SK-N-SH (cell line): ENCODE measurements around the gene EED. TPM values are rescaled to one million over a fixed set of nuclear protein-coding genes. Genes with fewer than 3 reads are reported as not detected.

Experiments used
- CTCF ChIA-PET: fragments of 300-600, 350-600 bp; formaldehyde crosslinking; extraction: SDS; loops from one replicate; lab custom pipeline; 2021; lab: Yijun Ruan, JAX
- POLR2A ChIA-PET: fragments of 350-600 bp; sonication (Branson Sonifier 250); formaldehyde crosslinking; extraction: SDS; loops from one replicate; lab custom pipeline; 2020; ENCODE audit warnings: antibody characterized with exemption, inconsistent platforms; lab: Yijun Ruan, JAX
- DNase-seq: peaks from one replicate; pipeline ENCODE4 v3.0.0; 2012
- H2AFZ ChIP-seq: fragments of 200-600 bp; sonication (generic); 2 replicates; pipeline ENCODE4 v1.8.1; 2016; ENCODE audit warnings: antibody characterized with exemption, mild to moderate bottlenecking, low read depth
- H3F3A ChIP-seq: fragments of 200-600 bp; sonication (generic); replicated peaks from 2 replicates; pipeline ENCODE3; 2016; ENCODE audit warnings: antibody characterized with exemption, mild to moderate bottlenecking; ENCODE audit not compliant: insufficient read depth
- H3K27ac ChIP-seq, 2 experiments: fragments of 200-500 bp in 1 of 2; fragments of 200-600 bp in 1 of 2; sonication (Bioruptor generic) in 1 of 2; sonication (generic), shearing (Covaris generic) in 1 of 2; 2 replicates each; pipeline versions ENCODE4 v1.5.1 to v1.6.1; 2014 to 2016; ENCODE audit warnings: low read depth in 2 of 2, inconsistent platforms in 1 of 2, low read length in 1 of 2, mild to moderate bottlenecking in 1 of 2, mixed read lengths in 1 of 2
- H3K27me3 ChIP-seq: fragments of 200-600 bp; sonication (generic), shearing (Covaris generic); 2 replicates; pipeline ENCODE4 v1.6.1; 2016; ENCODE audit warnings: mixed run types; ENCODE audit not compliant: insufficient read depth
- H3K36me3 ChIP-seq, 2 experiments: fragments of 200-500 bp in 1 of 2; fragments of 200-600 bp in 1 of 2; sonication (Bioruptor generic) in 1 of 2; sonication (generic) in 1 of 2; replicated peaks in 1 of 2; 2 replicates each; pipeline versions ENCODE3 to v1.5.1; 2014 to 2016; ENCODE audit warnings: low read length in 1 of 2, mild to moderate bottlenecking in 1 of 2; ENCODE audit not compliant: insufficient read depth in 2 of 2, control insufficient read depth in 1 of 2
- H3K4me1 ChIP-seq, 2 experiments: fragments of 200-500 bp in 1 of 2; fragments of 200-600 bp in 1 of 2; sonication (Bioruptor generic) in 1 of 2; sonication (generic), shearing (Covaris generic) in 1 of 2; 2 replicates each; pipeline versions ENCODE4 v1.5.1 to v1.6.1; 2014 to 2016; ENCODE audit warnings: low read depth in 1 of 2, low read length in 1 of 2, mixed run types in 1 of 2; ENCODE audit not compliant: insufficient read depth in 2 of 2, control insufficient read depth in 1 of 2
- H3K4me2 ChIP-seq: fragments of 200-600 bp; sonication (generic), shearing (Covaris generic); 2 replicates; pipeline ENCODE4 v1.6.1; 2017; ENCODE audit warnings: mixed run types
- H3K4me3 ChIP-seq, 2 experiments: fragments of 200-500 bp in 1 of 2; fragments of 200-600 bp in 1 of 2; sonication (Bioruptor generic) in 1 of 2; sonication (generic), shearing (Covaris generic) in 1 of 2; 2 replicates each; pipeline versions ENCODE4 v1.5.1 to v1.8.1; 2014 to 2016; ENCODE audit warnings: low read depth in 2 of 2, inconsistent platforms in 1 of 2, low read length in 1 of 2, mild to moderate bottlenecking in 1 of 2, mixed read lengths in 1 of 2, moderate library complexity in 1 of 2
- H3K79me2 ChIP-seq: fragments of 200-600 bp; sonication (generic); 2 replicates; pipeline ENCODE4 v1.8.1; 2017; ENCODE audit warnings: mild to moderate bottlenecking; ENCODE audit not compliant: insufficient read depth
- H3K9ac ChIP-seq: fragments of 200-600 bp; sonication (generic); 2 replicates; pipeline ENCODE4 v1.6.1; 2017; ENCODE audit warnings: mixed run types
- H3K9me2 ChIP-seq: fragments of 200-600 bp; sonication (generic); 2 replicates; pipeline ENCODE4 v1.6.1; 2017; ENCODE audit warnings: mixed run types
- H3K9me3 ChIP-seq: fragments of 200-600 bp; sonication (generic); 2 replicates; pipeline ENCODE4 v1.6.1; 2017; ENCODE audit warnings: mixed run types, mild to moderate bottlenecking, moderate library complexity
- H4K20me1 ChIP-seq: fragments of 200-600 bp; sonication (generic); 2 replicates; pipeline ENCODE4 v1.6.1; 2017; ENCODE audit warnings: mild to moderate bottlenecking, mixed run types; ENCODE audit not compliant: insufficient read depth
- CHD2 ChIP-seq: fragments of 150-350 bp; IDR thresholded peaks from 2 replicates; pipeline ENCODE4 v1.6.1; 2018; ENCODE audit warnings: low read length; ENCODE audit not compliant: partially characterized antibody
- CTCF ChIP-seq: fragments of 200-600 bp; sonication (generic); IDR thresholded peaks from 2 replicates; pipeline ENCODE4 v1.6.1; 2017; ENCODE audit warnings: antibody characterized with exemption, mild to moderate bottlenecking, moderate library complexity
- EP300 ChIP-seq, 2 experiments: IDR thresholded peaks; 2 replicates each; pipeline versions ENCODE4 v1.4.0 to v1.6.1; 2012; ENCODE audit warnings: borderline replicate concordance in 1 of 2, low read depth in 1 of 2, low read length in 1 of 2
- FOXJ3 ChIP-seq: sonication (generic); formaldehyde crosslinking; IDR thresholded peaks from 2 replicates; pipeline ENCODE4 v1.5.1; 2020; ENCODE audit warnings: mild to moderate bottlenecking, missing genetic modification reagents
- GATA2 ChIP-seq: sonication (generic); formaldehyde crosslinking; IDR thresholded peaks from 2 replicates; pipeline ENCODE4 v1.5.0; 2020; ENCODE audit warnings: mild to moderate bottlenecking, missing genetic modification reagents
- IRF3 ChIP-seq: fragments of 150-350 bp; IDR thresholded peaks from 2 replicates; pipeline ENCODE4 v1.6.1; 2016; ENCODE audit warnings: mild to moderate bottlenecking, low read depth, low read length
- MAX ChIP-seq: IDR thresholded peaks from 2 replicates; pipeline ENCODE4 v1.4.0; 2012; ENCODE audit warnings: low read depth
- MEF2A ChIP-seq: IDR thresholded peaks from 2 replicates; pipeline ENCODE4 v1.4.0; 2012; ENCODE audit warnings: low read depth, borderline replicate concordance
- MXI1 ChIP-seq: IDR thresholded peaks from 2 replicates; pipeline ENCODE4 v1.6.1; 2012; ENCODE audit warnings: mild to moderate bottlenecking, low read depth, low read length, improper control_type of control experiment
- NRF1 ChIP-seq: IDR thresholded peaks from 2 replicates; pipeline ENCODE4 v1.6.1; 2012; ENCODE audit warnings: low read depth, mild to moderate bottlenecking, low read length
- PBX3 ChIP-seq: IDR thresholded peaks from 2 replicates; pipeline ENCODE4; 2012
- POLR2AphosphoS5 ChIP-seq: IDR thresholded peaks from 2 replicates; pipeline ENCODE4 v1.6.1; 2012; ENCODE audit warnings: low read depth, low read length
- RXRA ChIP-seq: IDR thresholded peaks from 2 replicates; pipeline ENCODE4 v1.4.0; 2012; ENCODE audit warnings: low read depth, mild to moderate bottlenecking, borderline replicate concordance
- SMC3 ChIP-seq: IDR thresholded peaks from 2 replicates; pipeline ENCODE4 v1.6.1; 2012; ENCODE audit warnings: low read depth, low read length, improper control_type of control experiment
- TCF12 ChIP-seq: IDR thresholded peaks from 2 replicates; pipeline ENCODE4 v1.4.0; 2012
- TEAD4 ChIP-seq: IDR thresholded peaks from 2 replicates; pipeline ENCODE4 v1.4.0; 2012; ENCODE audit warnings: mild to moderate bottlenecking, borderline replicate concordance; ENCODE audit not compliant: insufficient read depth
- USF1 ChIP-seq: IDR thresholded peaks from 2 replicates; pipeline ENCODE4 v1.4.0; 2012; ENCODE audit warnings: low read depth, borderline replicate concordance
- YY1 ChIP-seq: IDR thresholded peaks from 2 replicates; pipeline ENCODE4 v1.4.0; 2012; ENCODE audit warnings: low read depth, mild to moderate bottlenecking
- ZBTB33 ChIP-seq: IDR thresholded peaks from 2 replicates; pipeline ENCODE4 v1.4.0; 2012; ENCODE audit warnings: low read depth, borderline replicate concordance
- polyA plus RNA-seq, 3 experiments: library from polyadenylated mRNA; depleted of rRNA; stranded (reverse); fragments of >200 nt; gene quantifications; 2 replicates each; pipeline ENCODE4 v1.2.3, GENCODE V29; 2012

The EED gene
- polyA plus RNA-seq, 1 of the 3 experiments (the other 2 are of a cell fraction) = 12.8 TPM

GRCh38 chr11:86230921-86231434 is 13.6 kb upstream of the EED start (continued):
- TF ChIP-seq POLR2AphosphoS5 = no peak
- 0 out of 2 replicates have a peak, but pooled peaks have one; percentile 28 for TF ChIP-seq MEF2A
- no peak for TF ChIP-seq CHD2
- TF ChIP-seq FOXJ3 (CRISPR knock-in tag) = no peak
- no peak for TF ChIP-seq GATA2
- TF ChIP-seq YY1 = no peak

GRCh38 chr11:86232556-86232955 is 12.0 kb upstream of the EED start:
- Histone ChIP-seq H3K4me1 (peaks cover 0 to 9% of the 10 kb centered on the region in 2 experiments; a peak in 2 of 4 replicates), H3F3A (peaks cover 17% of the 10 kb centered on the region), H3K9me3 (no peaks in the 10 kb centered on the region; the same call in 1 of the 2 replicates), H3K4me2 (no peak overlapping the region), H3K9me2 (no peaks in the 10 kb centered on the region), H4K20me1 (no peaks in the 10 kb centered on the region), H3K79me2 (no peaks in the 10 kb centered on the region), H3K36me3 (no peaks in the 10 kb centered on the region), H3K4me3 (no peak overlapping the region), H3K27ac (no peak overlapping the region), H3K27me3 (no peaks in the 10 kb centered on the region), H3K9ac (no peak overlapping the region), H2AFZ (no peak overlapping the region)
- ChIA-PET CTCF (interaction anchor here (1.1 to 1.4 kb wide), 3 partner anchors 14 to 377 kb away, joined by 3 read pairs; partner anchors contain the start of gene CCDC83), POLR2A (no interaction called here)
- TF ChIP-seq USF1 (no peak), NRF1 (no peak), MAX (no peak), PBX3 (no peak), EP300 (IDR thresholded peaks at IDR 0.05; ENCODE audit: borderline replicate concordance in 1 of 2, low read depth in 1 of 2, low read length in 1 of 2) (no peak), TEAD4 (no peak), RXRA (no peak), CTCF (no peak), IRF3 (no peak), CHD2 (no peak), MXI1 (no peak), POLR2AphosphoS5 (no peak), SMC3 (no peak), TCF12 (no peak), ZBTB33 (no peak), FOXJ3 (CRISPR knock-in tag) (no peak)
- no peak for DNase-seq
